Ovary (tissue), 3 donors: ENCODE measurements around the gene CELF2.

ENCODE experiments used
- CTCF ChIP-seq, 3 donors: fragments of 450-650 bp in 2 of 3; fragments of 200-600 bp in 1 of 3; IDR thresholded peaks; one replicate each; pipeline versions ENCODE4 v1.5.1 to v1.8.0; 2016 to 2022; ENCODE audit warnings: antibody characterized with exemption in 3 of 3, mild to moderate bottlenecking in 1 of 3
- POLR2A ChIP-seq: fragments of 450-650 bp; IDR thresholded peaks from one replicate; pipeline ENCODE4 v1.6.1; 2017; ENCODE audit warnings: antibody characterized with exemption, mild to moderate bottlenecking, moderate library complexity
- donor health status: DM: no; HTN: no; CAD: no.

GRCh38 chr10:10996966-10997620, 20.6 kb upstream of the CELF2 start:
- no peak for TF ChIP-seq CTCF (IDR thresholded peaks at IDR 0.05)
- TF ChIP-seq POLR2A = no peak
